Ecto neural progenitor cell (in vitro differentiated cells): ENCODE measurements around the gene TRERF1.
"Not testable (repeated sequence)": the region's sequence is repeated elsewhere in the genome, so short reads cannot be mapped to it uniquely, and the experiment has no call there.

ENCODE experiments used
- DNase-seq: peaks from one replicate; pipeline ENCODE4 v3.0.0-alpha.2; 2018; ENCODE audit warnings: low spot score

Gene TRERF1

GRCh38 chr6:42449917-42450476 is 1.7 kb downstream of the TRERF1 start:
- no peak for DNase-seq

- no peak for DNase-seq
Measured at GRCh38 chr6:42448927-42449659, 2.6 kb downstream of the TRERF1 start.

GRCh38 chr6:42448391-42448790 is 3.3 kb downstream of the TRERF1 start:
- no peak for DNase-seq

GRCh38 chr6:42446996-42447395 is 4.7 kb downstream of the TRERF1 start:
- no peak for DNase-seq

GRCh38 chr6:42446370-42446769 is 5.4 kb downstream of the TRERF1 start:
- DNase-seq, result no peak

GRCh38 chr6:42445955-42446354 is 5.8 kb downstream of the TRERF1 start:
- DNase-seq, result not testable (repeated sequence)

- DNase-seq, result no peak
Measured at GRCh38 chr6:42443312-42444060, 8.2 kb downstream of the TRERF1 start.

GRCh38 chr6:42441697-42442081 is 10.0 kb downstream of the TRERF1 start:
- DNase-seq, result peak; percentile 66

- no peak for DNase-seq
Measured at GRCh38 chr6:42440778-42441696, 10.7 kb downstream of the TRERF1 start.

GRCh38 chr6:42440027-42440426 is 11.7 kb downstream of the TRERF1 start:
- DNase-seq, result no peak

- no peak for DNase-seq
Measured at GRCh38 chr6:42436825-42437224, 14.9 kb downstream of the TRERF1 start.

GRCh38 chr6:42434237-42434636 is 17.5 kb downstream of the TRERF1 start:
- DNase-seq, result no peak

GRCh38 chr6:42433409-42433808 is 18.3 kb downstream of the TRERF1 start:
- DNase-seq, result no peak

- DNase-seq, result no peak
Measured at GRCh38 chr6:42431877-42432276, 19.8 kb downstream of the TRERF1 start.

GRCh38 chr6:42431356-42431755 is 20.4 kb downstream of the TRERF1 start:
- no peak for DNase-seq

GRCh38 chr6:42429836-42430235 is 21.9 kb downstream of the TRERF1 start:
- no peak for DNase-seq

GRCh38 chr6:42429042-42429585 is 22.6 kb downstream of the TRERF1 start:
- no peak for DNase-seq

- DNase-seq, result no peak
Measured at GRCh38 chr6:42428326-42429041, 23.2 kb downstream of the TRERF1 start.

- no peak for DNase-seq
Measured at GRCh38 chr6:42427871-42428270, 23.9 kb downstream of the TRERF1 start.

GRCh38 chr6:42426191-42426590 is 25.5 kb downstream of the TRERF1 start:
- DNase-seq, result no peak

- DNase-seq, result no peak
Measured at GRCh38 chr6:42424906-42425474, 26.7 kb downstream of the TRERF1 start.
